K562 (cell line): ENCODE data around the gene OSCP1. TPM values are rescaled to one million over a fixed set of nuclear protein-coding genes. Genes with fewer than 3 reads are reported as not detected.

Experiments
- AFF1 ChIP-seq, 2 experiments: fragments of 450-650 bp; IDR thresholded peaks; 2 replicates each; pipeline ENCODE4 v1.6.1; 2018; ENCODE audit warnings: mild to moderate bottlenecking in 2 of 2, low read depth in 1 of 2; ENCODE audit not compliant: partially characterized antibody in 2 of 2
- C11orf30 ChIP-seq: fragments of 450-650 bp; IDR thresholded peaks from 2 replicates; pipeline ENCODE4 v1.6.1; 2016; ENCODE audit warnings: low read depth, mild to moderate bottlenecking
- CCAR2 ChIP-seq: fragments of 200-400 bp; formaldehyde crosslinking; IDR thresholded peaks from 2 replicates; pipeline ENCODE4 v1.6.1; 2017; ENCODE audit warnings: mild to moderate bottlenecking, low read depth, low read length
- CHCHD3 ChIP-seq: fragments of 250-450 bp; sonication (Bioruptor Pico); IDR thresholded peaks from 2 replicates; pipeline ENCODE4 v2.1.2; 2022; ENCODE audit warnings: mild to moderate bottlenecking
- ETS2 ChIP-seq: IDR thresholded peaks from 2 replicates; pipeline ENCODE4 v1.6.1; 2016; ENCODE audit warnings: borderline replicate concordance, missing genetic modification characterization, mild to moderate bottlenecking, moderate library complexity, missing compliant biosample characterization; ENCODE audit not compliant: poor library complexity, severe bottlenecking
- FOXM1 ChIP-seq, 2 experiments: fragments of 450-650 bp in 1 of 2; sonication (generic) in 1 of 2; formaldehyde crosslinking in 1 of 2; IDR thresholded peaks; 2 replicates each; pipeline versions ENCODE4 v1.6.1 to v1.9.0; 2017 to 2022; ENCODE audit warnings: low read depth in 2 of 2, mild to moderate bottlenecking in 2 of 2, missing genetic modification reagents in 1 of 2, moderate library complexity in 1 of 2
- HDAC1 ChIP-seq, 2 experiments: fragments of 450-650 bp; IDR thresholded peaks; 2 replicates each; pipeline ENCODE4 v1.6.1; 2016 to 2017; ENCODE audit warnings: inconsistent platforms in 1 of 2, mild to moderate bottlenecking in 1 of 2, moderate library complexity in 1 of 2
- ILF3 ChIP-seq: fragments of 450-650 bp; IDR thresholded peaks from 2 replicates; pipeline ENCODE4 v1.6.1; 2018; ENCODE audit warnings: antibody characterized with exemption, mild to moderate bottlenecking, moderate library complexity, borderline replicate concordance
- JUN ChIP-seq, 2 experiments: sonication (generic) in 1 of 2; formaldehyde crosslinking in 1 of 2; IDR thresholded peaks; 2 replicates each; pipeline versions ENCODE4 v1.6.1 to v1.8.0; 2012 to 2022; ENCODE audit warnings: borderline replicate concordance in 2 of 2, mild to moderate bottlenecking in 2 of 2, improper control_type of control experiment in 1 of 2, low read depth in 1 of 2, low read length in 1 of 2, missing genetic modification reagents in 1 of 2
- KDM2B ChIP-seq: fragments of 250-450 bp; sonication (Bioruptor Pico); IDR thresholded peaks from 2 replicates; pipeline ENCODE4 v1.8.0; 2021; ENCODE audit warnings: mild to moderate bottlenecking, moderate library complexity
- NKRF ChIP-seq: fragments of 450-650 bp; IDR thresholded peaks from 2 replicates; pipeline ENCODE4 v1.6.1; 2016; ENCODE audit warnings: borderline replicate concordance
- PHF21A ChIP-seq: fragments of 450-650 bp; IDR thresholded peaks from 2 replicates; pipeline ENCODE4 v1.6.1; 2017; ENCODE audit warnings: low read depth, borderline replicate concordance
- SAP30 ChIP-seq: fragments of 200-600 bp; sonication (generic); IDR thresholded peaks from 2 replicates; pipeline ENCODE4 v1.6.1; 2012; ENCODE audit warnings: borderline replicate concordance, low read depth, mild to moderate bottlenecking, moderate library complexity, low read length, control low read depth, inconsistent platforms; ENCODE audit not compliant: insufficient read depth, poor library complexity, severe bottlenecking
- TRIM24 ChIP-seq, 2 experiments: fragments of 450-650 bp; IDR thresholded peaks; 2 replicates each; pipeline ENCODE4 v1.6.1; 2016
- ZBTB43 ChIP-seq: sonication (generic); formaldehyde crosslinking; IDR thresholded peaks from 2 replicates; pipeline ENCODE4 v1.8.0; 2023; ENCODE audit warnings: mild to moderate bottlenecking, missing genetic modification reagents
- ZNF449 ChIP-seq: fragments of 250-450 bp; sonication (Bioruptor Pico); IDR thresholded peaks from 2 replicates; pipeline ENCODE4 v1.8.0; 2022; ENCODE audit warnings: moderate library complexity, mild to moderate bottlenecking, inconsistent platforms
- polyA plus RNA-seq, 8 experiments: library from polyadenylated mRNA; depleted of rRNA in 4 of 8; stranded (reverse) in 5 of 8; unstranded in 3 of 8; fragments of >200 nt; fragmentation: Nextera tagmentation in 2 of 8; fragmentation: Illumina TruSeq in 1 of 8; extraction: Ambion mirVana in 2 of 8; extraction: Trizol in 1 of 8; gene quantifications; 2 replicates each; pipeline versions ENCODE4 v1.2.1 to v1.2.3, GENCODE V29; 2011 to 2014; ENCODE audit warnings: inconsistent platforms in 1 of 8, missing spikeins in 1 of 8
- total RNA-seq, 7 experiments: library from RNA; depleted of rRNA in 6 of 7; stranded (reverse); fragments of >200 nt in 6 of 7; fragmentation: Illumina TruSeq in 2 of 7; extraction: Trizol in 2 of 7; gene quantifications; 2 replicates each; pipeline versions ENCODE4 v1.2.1 to v1.2.3, GENCODE V29; 2011 to 2021; ENCODE audit warnings: low replicate concordance in 1 of 7

The OSCP1 gene
- total and polyA plus RNA-seq, 9 of the 15 experiments (the other 6 are each of a cell fraction or from before 2014, with no cell fraction given) = 0.15 to 0.40 (median 0.33) TPM; not detected in 5

GRCh38 chr1:36463803-36464604 lies 13.8 kb upstream of the OSCP1 start, which contains the start of gene MRPS15 (continued):
- TF ChIP-seq ZNF449 (CRISPR knock-in tag) = peak; percentile 53
- TF ChIP-seq JUN (IDR thresholded peaks at IDR 0.05; ENCODE audit: borderline replicate concordance, low read depth, low read length) = peak; percentile 96
- TF ChIP-seq JUN (CRISPR knock-in tag; IDR thresholded peaks at IDR 0.05; ENCODE audit: borderline replicate concordance) = no peak
- TF ChIP-seq ETS2 (tag) = no peak
- TF ChIP-seq HDAC1 (IDR thresholded peaks at IDR 0.05) = peak; percentile 91 to 99; a peak in 3 of 4 replicates
- no peak for TF ChIP-seq PHF21A
- TF ChIP-seq C11orf30 = peak; percentile 99
- TF ChIP-seq CHCHD3 (CRISPR knock-in tag) = no peak
- TF ChIP-seq FOXM1 (IDR thresholded peaks at IDR 0.05; ENCODE audit: low read depth) = peak; percentile 60
- TF ChIP-seq FOXM1 (CRISPR knock-in tag; IDR thresholded peaks at IDR 0.05; ENCODE audit: low read depth) = 0 out of 2 replicates have a peak, but pooled peaks have one; percentile 13
- TF ChIP-seq TRIM24 (IDR thresholded peaks at IDR 0.05) = peak; percentile 66 to 68; a peak in 3 of 4 replicates
- TF ChIP-seq SAP30 = peak; percentile 98
- TF ChIP-seq KDM2B (CRISPR knock-in tag) = peak; percentile 74
- peak; percentile 99 for TF ChIP-seq NKRF
- peak; percentile 53 to 91 for TF ChIP-seq AFF1 (IDR thresholded peaks at IDR 0.05; ENCODE audit: low read depth in 1 of 2, partially characterized antibody in 2 of 2)
- no peak for TF ChIP-seq ILF3
- TF ChIP-seq ZBTB43 (CRISPR knock-in tag) = peak; percentile 87
- TF ChIP-seq CCAR2 = no peak
